ENCODE measurements around the gene AMH.

AMH gene

DNA sequence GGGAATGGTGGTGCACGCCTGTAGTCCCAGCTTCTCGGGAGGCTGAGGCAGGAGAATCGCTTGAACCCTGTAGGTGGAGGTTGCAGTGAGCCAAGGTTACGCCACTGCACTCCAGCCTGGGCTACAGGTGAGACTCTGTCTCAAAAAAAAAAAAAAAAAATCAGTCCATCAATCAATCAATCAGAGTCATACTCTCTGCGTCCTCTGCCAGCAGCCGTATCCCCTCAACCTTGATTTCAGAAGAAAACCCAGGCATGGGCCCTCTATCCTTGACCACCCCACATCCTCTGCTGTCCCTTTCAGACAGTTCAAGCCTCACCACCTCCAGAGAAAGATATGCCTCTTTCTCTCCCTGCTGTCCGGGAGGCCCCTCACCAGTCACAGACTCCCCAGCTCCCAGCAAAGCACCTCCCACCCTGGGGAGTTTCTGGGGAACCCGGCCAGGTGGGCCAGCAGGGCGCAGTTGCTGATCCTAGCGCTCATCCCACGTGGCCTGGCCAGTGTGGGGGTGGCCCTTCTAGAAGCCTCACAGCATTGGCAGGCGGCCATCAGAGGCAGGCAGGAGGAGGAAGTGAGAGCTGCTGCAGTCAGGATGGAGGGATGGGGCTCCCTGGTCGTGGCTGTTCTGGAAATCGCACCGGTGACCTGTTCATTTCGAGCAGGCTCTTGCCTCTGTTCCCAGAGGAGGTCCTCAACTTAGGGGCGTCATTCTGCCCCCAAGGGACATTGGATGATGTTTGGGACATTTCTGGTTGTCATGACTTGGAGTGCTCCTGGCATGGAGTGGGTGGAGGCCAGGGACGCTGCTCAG, 17.3 kb downstream of the AMH start:
- peak; percentile 57 to 96 (median 76) for DNase-seq
- intact Hi-C loops (cut with DNase I), result no loop called here

GRCh38 chr19:2268480-2268830, 19.3 kb downstream of the AMH start:
- intact Hi-C loops (cut with DNase I), result no loop called here
- DNase-seq, result no peak

DNA sequence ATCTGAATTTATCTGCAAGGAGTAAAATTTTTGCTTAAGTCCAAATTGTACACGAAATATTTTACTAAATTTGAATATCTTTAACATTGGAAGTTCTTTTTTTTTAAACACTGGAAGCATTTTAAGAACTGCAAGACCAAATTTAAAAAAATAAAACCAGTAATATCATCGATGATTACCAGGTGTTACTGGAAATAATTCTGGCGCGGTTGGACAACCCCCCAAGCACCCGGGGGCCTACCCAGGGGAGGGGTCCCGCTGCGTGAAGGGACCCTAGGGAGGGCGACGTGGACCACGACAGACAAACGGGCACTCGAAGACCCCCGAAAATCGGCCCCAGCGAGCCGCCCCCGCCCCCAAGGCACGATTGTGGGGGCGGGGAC, 19.7 kb downstream of the AMH start:
- DNase-seq, result no peak
- intact Hi-C loops (cut with DNase I), result loop anchor here (1.0 kb wide), 1 partner anchor 106 kb away; the partner anchor contains the start of gene DOT1L

GRCh38 chr19:2269244-2270156, 20.4 kb downstream of the AMH start:
- DNase-seq, result peak; percentile 97 to 100 (median 98)
- intact Hi-C loops (cut with DNase I), result loop anchor here (1.0 kb wide), 1 partner anchor 106 kb away; the partner anchor contains the start of gene DOT1L

- DNase-seq, result peak in 1 of 10 donors; percentile 72
- intact Hi-C loops (cut with DNase I), result no loop called here
These were observed 21.0 kb downstream of the AMH start for GRCh38 chr19:2270157-2270422.

DNA sequence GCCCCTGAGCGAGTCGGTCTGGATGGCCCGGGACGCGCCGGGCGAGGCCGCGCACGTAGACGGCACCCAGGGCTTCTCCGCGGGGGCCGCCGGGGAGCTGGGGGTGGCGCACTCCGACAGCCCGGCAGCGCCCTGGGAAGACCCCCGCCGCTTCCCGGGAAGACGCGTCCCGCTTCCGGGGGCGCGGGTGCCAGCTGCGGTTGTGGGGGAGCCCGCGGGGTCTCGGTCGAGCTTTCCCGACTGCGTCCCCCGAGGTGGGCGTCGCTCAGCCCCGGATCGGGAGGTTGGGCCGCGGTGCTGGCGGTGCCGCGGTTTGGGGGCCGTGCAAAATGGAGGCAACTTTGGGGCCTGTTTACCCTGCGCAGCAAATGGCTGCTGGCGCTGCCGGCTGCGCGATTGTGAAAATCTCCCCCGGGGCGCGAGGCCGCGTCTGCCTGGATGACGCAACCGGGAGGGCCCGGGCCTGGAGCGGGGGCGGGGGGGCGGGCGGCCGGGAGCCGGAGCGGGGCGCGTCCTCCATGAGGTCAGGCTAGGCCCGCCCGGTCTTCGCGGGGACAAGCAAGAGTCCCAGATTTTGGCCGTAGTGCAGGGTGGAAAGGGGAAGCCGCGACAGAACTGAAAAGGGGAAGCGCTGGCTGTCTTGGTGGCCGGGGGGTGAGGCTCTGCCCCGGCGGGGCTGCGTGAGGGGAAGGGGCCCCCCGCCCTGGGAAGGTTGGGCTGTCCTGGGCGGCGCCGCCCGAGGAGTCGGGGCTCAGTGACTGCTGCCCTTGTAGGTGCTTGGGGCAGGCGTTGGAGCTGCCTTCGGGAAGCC, 21.5 kb downstream of the AMH start:
- peak in 8 of 10 donors; percentile 54 to 95 (median 68) for DNase-seq
- intact Hi-C loops (cut with DNase I), result no loop called here

- intact Hi-C loops (cut with DNase I), result no loop called here
- DNase-seq, result peak in 1 of 10 donors; percentile 64
These were observed 22.3 kb downstream of the AMH start for GRCh38 chr19:2271234-2272103.

- intact Hi-C loops (cut with DNase I), result loop anchor here (1.0 kb wide), 1 partner anchor 37 kb away; the partner anchor contains the start of genes PLEKHJ1 and SF3A2
- peak in 8 of 10 donors; percentile 43 to 95 (median 64) for DNase-seq
These were observed 24.4 kb downstream of the AMH start for GRCh38 chr19:2273356-2274184.

DNA sequence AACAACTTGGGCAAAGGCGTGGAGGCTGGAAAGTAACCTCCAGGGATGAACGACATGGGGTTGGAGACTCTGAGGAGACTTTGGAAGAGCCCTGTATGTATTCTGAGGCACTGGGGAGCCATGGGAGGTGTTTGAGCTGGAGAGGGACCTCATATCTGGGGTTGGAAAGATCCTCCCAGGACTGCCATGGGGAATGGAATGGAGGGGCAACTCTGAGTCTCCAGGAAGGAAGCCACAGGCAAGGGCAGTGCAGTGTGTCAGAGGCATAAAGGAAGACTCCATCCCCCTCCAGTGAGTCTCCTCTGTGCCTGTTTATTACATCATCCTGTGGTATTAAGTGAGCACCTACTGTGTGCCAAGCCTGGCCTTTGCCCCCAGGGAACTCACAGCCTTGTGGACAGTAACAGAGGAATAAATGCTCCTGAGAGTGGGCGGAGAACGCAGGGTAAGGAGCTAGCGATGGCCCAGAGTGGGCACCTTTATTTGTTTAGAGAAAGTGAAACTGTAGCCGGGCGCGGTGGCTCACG, 25.1 kb downstream of the AMH start:
- intact Hi-C loops (cut with DNase I), result no loop called here
- DNase-seq, result no peak

DNA sequence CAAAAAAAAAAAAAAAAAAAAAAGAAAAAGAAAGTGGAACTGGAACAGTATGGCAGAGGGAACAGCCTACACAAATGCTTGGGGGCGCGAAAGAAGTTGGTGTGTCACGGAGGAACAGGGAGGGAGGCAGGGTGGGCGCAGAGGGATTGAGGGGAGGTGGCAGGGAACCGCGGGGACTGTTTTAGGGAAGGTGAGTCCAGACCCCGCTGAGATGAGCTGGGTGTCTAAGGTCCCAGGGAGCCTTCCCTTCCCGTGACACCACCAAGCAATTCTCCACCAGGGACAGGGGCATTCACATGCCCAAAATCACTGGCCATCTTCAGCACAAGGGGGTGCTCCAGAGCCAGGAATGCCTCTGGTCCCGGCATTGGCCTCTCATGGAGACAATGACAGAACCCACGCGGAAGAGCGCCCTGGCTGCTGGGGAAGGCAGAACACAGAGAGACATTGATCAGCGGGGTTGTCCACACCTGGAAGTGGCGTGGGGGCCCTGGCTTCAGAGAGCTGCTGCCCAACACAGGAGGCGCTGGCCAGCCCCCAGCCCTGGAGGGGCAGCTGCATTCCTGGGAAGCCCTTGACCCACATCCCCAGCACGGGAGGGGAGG, 25.9 kb downstream of the AMH start:
- DNase-seq, result peak in 9 of 10 donors; percentile 60 to 95 (median 76)
- intact Hi-C loops (cut with DNase I), result loop anchor here (1.0 to 5.0 kb wide), 2 partner anchors 42 to 116 kb away; no protein-coding TSS in a partner anchor

GRCh38 chr19:2275588-2276428, 26.7 kb downstream of the AMH start:
- DNase-seq, result peak in 2 of 10 donors; percentile 28 to 90
- intact Hi-C loops (cut with DNase I), result loop anchor here (1.0 to 5.0 kb wide), 2 partner anchors 41 to 115 kb away; no protein-coding TSS in a partner anchor

- no peak for DNase-seq
- intact Hi-C loops (cut with DNase I), result loop anchor here (5.0 kb wide), 1 partner anchor 41 kb away; no protein-coding TSS in a partner anchor
These were observed 27.4 kb downstream of the AMH start for GRCh38 chr19:2276429-2276986.

- no peak for DNase-seq
- intact Hi-C loops (cut with DNase I), result loop anchor here (5.0 kb wide), 1 partner anchor 40 kb away; no protein-coding TSS in a partner anchor
These were observed 28.0 kb downstream of the AMH start for GRCh38 chr19:2277138-2277537.

DNA sequence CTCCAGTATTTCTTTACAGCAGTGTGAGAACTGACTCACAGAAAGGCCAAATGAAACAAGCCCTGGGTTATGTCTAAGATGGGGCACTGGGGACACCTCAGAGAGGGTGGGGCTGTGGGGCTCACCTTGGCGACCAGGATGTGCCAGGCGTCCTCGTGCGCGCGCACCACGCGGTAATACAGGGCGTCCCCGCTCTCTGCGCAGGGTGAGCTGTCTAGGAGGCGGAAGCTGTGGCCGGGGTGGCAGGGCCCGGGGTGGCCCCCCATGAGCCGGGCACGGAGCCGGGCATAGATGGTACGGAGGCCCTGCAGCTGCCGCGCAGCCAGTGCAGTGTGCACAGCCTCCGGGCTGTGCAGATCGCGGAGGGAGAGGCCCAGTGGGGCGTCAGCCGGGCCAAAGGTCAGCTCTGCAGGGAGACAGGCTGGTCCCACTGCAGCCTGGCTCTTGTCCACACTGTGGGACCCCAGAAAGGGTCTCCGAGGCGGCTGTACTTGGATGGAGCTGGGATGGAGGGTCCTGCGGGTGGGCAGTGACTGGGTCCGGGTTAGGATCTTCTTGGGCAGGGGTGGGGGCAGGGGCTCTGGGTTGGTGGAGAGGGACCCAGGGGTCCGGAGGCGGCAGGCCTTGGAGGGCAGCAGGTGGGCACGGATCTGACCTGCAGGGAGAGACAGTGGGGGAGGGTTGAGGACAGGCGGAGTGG, 29.5 kb downstream of the AMH start:
- no peak for DNase-seq
- intact Hi-C loops (cut with DNase I), result loop anchor here (5.0 kb wide), 1 partner anchor 39 kb away; no protein-coding TSS in a partner anchor

DNA sequence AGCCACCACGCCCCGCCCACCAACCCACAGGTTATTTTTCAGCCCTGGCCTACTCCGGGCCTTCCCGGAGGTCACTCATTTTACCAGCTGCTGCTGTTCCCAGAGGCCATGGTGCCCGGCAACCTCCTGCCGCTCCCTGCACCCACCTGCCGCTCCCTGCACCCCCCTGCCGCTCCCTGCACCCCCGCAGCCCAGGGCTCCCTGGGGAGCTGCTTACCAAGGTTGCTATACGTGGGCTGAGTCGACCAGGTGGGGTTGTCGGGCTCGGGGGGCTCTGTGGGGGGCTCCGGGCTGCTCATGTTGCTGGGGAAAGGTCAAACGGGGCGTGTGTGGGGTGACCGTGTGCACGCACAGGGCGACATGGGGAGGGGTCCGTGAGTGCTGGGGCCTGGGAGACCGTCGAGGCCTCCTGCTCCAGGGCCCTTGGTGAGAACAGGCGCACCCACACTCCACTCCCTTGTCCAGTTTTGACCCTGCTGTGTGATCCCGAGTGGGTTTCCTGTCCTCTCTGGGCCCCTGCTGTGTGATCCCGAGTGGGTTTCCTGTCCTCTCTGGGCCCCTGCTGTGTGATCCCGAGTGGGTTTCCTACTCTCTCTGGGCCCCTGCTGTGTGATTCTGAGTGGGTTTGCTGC, 31.6 kb downstream of the AMH start:
- DNase-seq, result no peak
- intact Hi-C loops (cut with DNase I), result no loop called here

Measured in posterior cingulate gyrus (tissue), 11 donors.